ENCODE measurements around the gene SLC25A36. TPM values are rescaled to one million over a fixed set of nuclear protein-coding genes. Genes with fewer than 3 reads are reported as not detected.

Gene SLC25A36
- total RNA-seq, 1 experiment from 2014 or later: 78.4 TPM

GRCh38 chr3:140941090-140941433 is 574 bp upstream of the SLC25A36 start (continued):
- no peak for TF ChIP-seq NFYB (CRISPR knock-in tag; conservative IDR thresholded peaks at IDR 0.05; ENCODE audit: low read depth)
- no peak for TF ChIP-seq ZNF232 (CRISPR knock-in tag; IDR thresholded peaks at IDR 0.05)
- no peak for TF ChIP-seq NFE2L1 (CRISPR knock-in tag; IDR thresholded peaks at IDR 0.05)
- no peak for TF ChIP-seq USF1 (CRISPR knock-in tag; IDR thresholded peaks at IDR 0.05)
- TF ChIP-seq ESRRA (CRISPR knock-in tag; IDR thresholded peaks at IDR 0.05; ENCODE audit: borderline replicate concordance): no peak
- no peak for TF ChIP-seq CREB1 (CRISPR knock-in tag; IDR thresholded peaks at IDR 0.05)
- TF ChIP-seq ZMAT4 (CRISPR knock-in tag; IDR thresholded peaks at IDR 0.05): no peak
- no peak for TF ChIP-seq ZNF317 (CRISPR knock-in tag; IDR thresholded peaks at IDR 0.05; ENCODE audit: borderline replicate concordance, low read depth)
- no peak for TF ChIP-seq FOXK1 (CRISPR knock-in tag; IDR thresholded peaks at IDR 0.05)
- TF ChIP-seq ZSCAN18 (CRISPR knock-in tag; IDR thresholded peaks at IDR 0.05): no peak
- TF ChIP-seq ETV6 (CRISPR knock-in tag; IDR thresholded peaks at IDR 0.05): no peak

- peaks cover 7% of the 10 kb centered on the region for H3K27me3 Mint-ChIP-seq (ENCODE audit: low read depth)
- peaks cover 41% of the 10 kb centered on the region for H3K4me1 Mint-ChIP-seq
- H3K9me3 Mint-ChIP-seq: no peaks in the 10 kb centered on the region
- DNase-seq (ENCODE audit: low spot score) (peak; percentile 79), ATAC-seq (peak; percentile 50)
- ChIA-PET POLR2A (interaction anchor here (1.0 to 1.2 kb wide), 3 partner anchors 44 to 110 kb away, joined by 3 to 4 read pairs (median 3); partner anchors contain the start of gene SPSB4), CTCF (interaction anchor here (0.9 to 2.3 kb wide), 3 partner anchors 20 to 289 kb away, joined by 4 to 6 read pairs (median 5); partner anchors contain the start of gene PXYLP1)
- peak overlapping the region; percentile 97 for H3K27ac Mint-ChIP-seq
- H3K36me3 Mint-ChIP-seq: peaks cover 5% of the 10 kb centered on the region; the same call in 1 of the 2 replicates
- peak overlapping the region; percentile 94 for H3K4me3 Mint-ChIP-seq
- TF ChIP-seq ARID4B (CRISPR knock-in tag; IDR thresholded peaks at IDR 0.05; ENCODE audit: borderline replicate concordance): peak; percentile 40; the same call in 1 of the 2 replicates
- TF ChIP-seq ZNF532 (CRISPR knock-in tag; IDR thresholded peaks at IDR 0.05; ENCODE audit: borderline replicate concordance): no peak
- TF ChIP-seq JUN (CRISPR knock-in tag; IDR thresholded peaks at IDR 0.05): 0 out of 2 replicates have a peak, but pooled peaks have one; percentile 16
- TF ChIP-seq ATF6 (CRISPR knock-in tag; IDR thresholded peaks at IDR 0.05): no peak
- TF ChIP-seq HMGXB4 (CRISPR knock-in tag; IDR thresholded peaks at IDR 0.05): 0 out of 2 replicates have a peak, but pooled peaks have one; percentile 6
- peak; percentile 25; the same call in 1 of the 2 replicates for TF ChIP-seq TEAD1 (CRISPR knock-in tag; IDR thresholded peaks at IDR 0.05)
- TF ChIP-seq ZBTB43 (CRISPR knock-in tag; IDR thresholded peaks at IDR 0.05): no peak
Measured at GRCh38 chr3:140942221-140943104, 827 bp downstream of the SLC25A36 start.
